Uterus (tissue), 2 donors: ENCODE data around the gene MRTFB.

Experiments used
- POLR2A ChIP-seq, 2 donors: fragments of 450-650 bp; IDR thresholded peaks; one replicate each; pipeline ENCODE4 v1.6.1; 2016; ENCODE audit warnings: antibody characterized with exemption in 2 of 2, mild to moderate bottlenecking in 1 of 2, moderate library complexity in 1 of 2
- TF ChIP-seq, protein P1 (sequence below), 4 experiments: fragments of 200-600 bp in 2 of 4; fragments of 450-650 bp in 2 of 4; sonication (generic) in 2 of 4; IDR thresholded peaks; one replicate each; pipeline ENCODE4 v1.5.1; 2016 to 2019; ENCODE audit warnings: antibody characterized with exemption in 4 of 4, mild to moderate bottlenecking in 2 of 4, moderate library complexity in 1 of 4

DNA sequence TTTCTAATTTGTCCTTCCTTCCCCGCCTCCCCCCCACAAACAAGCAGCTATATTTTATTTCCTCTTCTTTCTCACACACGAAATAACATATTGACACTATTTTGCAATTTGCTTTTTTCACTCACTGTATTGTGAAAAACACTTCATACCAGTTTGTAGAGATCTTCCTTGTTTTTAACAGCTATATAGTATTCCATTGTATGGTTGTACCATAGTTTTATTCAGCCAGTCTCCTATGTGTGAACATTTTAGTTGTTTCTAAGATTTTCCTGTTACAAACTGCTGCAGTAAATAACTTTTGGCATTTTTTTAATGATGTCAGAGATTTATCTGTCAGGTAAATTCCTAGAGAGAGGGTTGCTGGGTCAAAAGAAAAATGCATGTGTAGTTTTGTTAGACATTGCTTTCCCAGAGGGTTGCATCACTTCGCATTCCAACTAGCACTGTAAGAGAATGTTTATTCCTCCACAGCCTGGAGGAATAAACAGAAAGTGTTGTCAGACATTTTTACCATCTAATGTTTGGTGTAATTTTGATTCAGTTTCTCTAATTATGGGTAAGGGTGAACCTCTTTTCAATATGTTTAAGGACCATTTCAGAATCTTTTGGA, 101.2 kb downstream of the MRTFB start:
- TF ChIP-seq, protein P1, sequence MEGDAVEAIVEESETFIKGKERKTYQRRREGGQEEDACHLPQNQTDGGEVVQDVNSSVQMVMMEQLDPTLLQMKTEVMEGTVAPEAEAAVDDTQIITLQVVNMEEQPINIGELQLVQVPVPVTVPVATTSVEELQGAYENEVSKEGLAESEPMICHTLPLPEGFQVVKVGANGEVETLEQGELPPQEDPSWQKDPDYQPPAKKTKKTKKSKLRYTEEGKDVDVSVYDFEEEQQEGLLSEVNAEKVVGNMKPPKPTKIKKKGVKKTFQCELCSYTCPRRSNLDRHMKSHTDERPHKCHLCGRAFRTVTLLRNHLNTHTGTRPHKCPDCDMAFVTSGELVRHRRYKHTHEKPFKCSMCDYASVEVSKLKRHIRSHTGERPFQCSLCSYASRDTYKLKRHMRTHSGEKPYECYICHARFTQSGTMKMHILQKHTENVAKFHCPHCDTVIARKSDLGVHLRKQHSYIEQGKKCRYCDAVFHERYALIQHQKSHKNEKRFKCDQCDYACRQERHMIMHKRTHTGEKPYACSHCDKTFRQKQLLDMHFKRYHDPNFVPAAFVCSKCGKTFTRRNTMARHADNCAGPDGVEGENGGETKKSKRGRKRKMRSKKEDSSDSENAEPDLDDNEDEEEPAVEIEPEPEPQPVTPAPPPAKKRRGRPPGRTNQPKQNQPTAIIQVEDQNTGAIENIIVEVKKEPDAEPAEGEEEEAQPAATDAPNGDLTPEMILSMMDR (IDR thresholded peaks at IDR 0.05) = no peak
- TF ChIP-seq POLR2A (IDR thresholded peaks at IDR 0.05) = no peak
